HCT116 (cell line): ENCODE data around the gene THEMIS2. TPM values are rescaled to one million over a fixed set of nuclear protein-coding genes. Genes with fewer than 3 reads are reported as not detected.
"Not testable (repeated sequence)": the region's sequence is repeated elsewhere in the genome, so short reads cannot be mapped to it uniquely, and the experiment has no call there.

ENCODE experiments used
- ATAC-seq: fragments of 200-7000 bp; cut with Tn5 transposase; 2 replicates; pipeline ENCODE4 v1.9.1; 2020; ENCODE audit warnings: mild to moderate bottlenecking, moderate library complexity
- BruUV-seq: library from RNA; stranded (reverse); fragments of 400-500 nt; replicated peaks from 2 replicates; lab custom pipeline; 2021; lab: Mats Ljungman, UMichigan
- CTCF ChIA-PET: fragments of 300-600 bp; sonication (Branson Sonifier 250); formaldehyde crosslinking; loops from one replicate; lab custom pipeline; 2021; ENCODE audit warnings: antibody characterized with exemption; lab: Charles Lee
- POLR2A ChIA-PET: fragments of 300-600, 350-600 bp; sonication (Branson Sonifier 250); formaldehyde crosslinking; loops from one replicate; lab custom pipeline; 2021; ENCODE audit warnings: antibody characterized with exemption; lab: Charles Lee
- RAD21 ChIA-PET, 2 experiments: fragments of 300-600 bp; sonication (Branson Sonifier 250); formaldehyde crosslinking; loops; one replicate each; lab custom pipeline; 2023; ENCODE audit warnings: low total read pairs in 2 of 2; ENCODE audit not compliant: uncharacterized antibody in 2 of 2, unreplicated experiment in 2 of 2, low non-redundant PET in 1 of 2; lab: Charles Lee
- DNase-seq: peaks from one replicate; pipeline ENCODE4 v3.0.0-alpha.2; 2010; ENCODE audit warnings: low read depth, low spot score
- H2AFZ ChIP-seq: fragments of 200-600 bp; shearing (Covaris generic), sonication (generic); 2 replicates; pipeline ENCODE4 v1.6.1; 2017; ENCODE audit warnings: low read depth, mixed run types, mixed read lengths, antibody characterized with exemption, low read length; ENCODE audit not compliant: poor library complexity, severe bottlenecking
- H3K27ac ChIP-seq: 2 replicates; pipeline ENCODE4 v1.5.1; 2012; ENCODE audit warnings: low read depth, low read length
- H3K27me3 ChIP-seq: fragments of 200-600 bp; sonication (generic); 2 replicates; pipeline ENCODE4 v1.6.1; 2016; ENCODE audit warnings: mixed run types, low read length, mixed read lengths; ENCODE audit not compliant: insufficient read depth
- H3K36me3 ChIP-seq, 2 experiments: fragments of 200-500 bp in 1 of 2; fragments of 200-600 bp in 1 of 2; sonication (Bioruptor generic) in 1 of 2; sonication (generic) in 1 of 2; 2 replicates each; pipeline versions ENCODE4 v1.5.1 to v1.6.1; 2014 to 2016; ENCODE audit warnings: low read length in 2 of 2, inconsistent platforms in 1 of 2, mixed read lengths in 1 of 2, mixed run types in 1 of 2; ENCODE audit not compliant: insufficient read depth in 2 of 2, control insufficient read depth in 1 of 2
- H3K4me1 ChIP-seq, 2 experiments: fragments of 200-600 bp in 1 of 2; sonication (generic) in 1 of 2; 2 replicates each; pipeline versions ENCODE4 v1.5.1 to v1.6.1; 2012 to 2017; ENCODE audit warnings: low read length in 2 of 2, inconsistent platforms in 1 of 2, mild to moderate bottlenecking in 1 of 2, mixed read lengths in 1 of 2, mixed run types in 1 of 2, moderate library complexity in 1 of 2; ENCODE audit not compliant: insufficient read depth in 2 of 2, control insufficient read depth in 1 of 2
- H3K4me2 ChIP-seq: fragments of 200-600 bp; sonication (generic); 2 replicates; pipeline ENCODE4 v1.6.1; 2017; ENCODE audit warnings: mixed run types, low read length, mixed read lengths
- H3K4me3 ChIP-seq, 2 experiments: fragments of 200-600 bp in 1 of 2; sonication (generic) in 1 of 2; replicated peaks in 1 of 2; 2 replicates each; pipeline ENCODE4 v1.5.1; 2011 to 2016; ENCODE audit warnings: low read length in 2 of 2, control low read depth in 1 of 2, low read depth in 1 of 2, mild to moderate bottlenecking in 1 of 2, mixed read lengths in 1 of 2, mixed run types in 1 of 2
- H3K79me2 ChIP-seq: fragments of 200-600 bp; sonication (generic); 2 replicates; pipeline ENCODE4 v1.6.1; 2017; ENCODE audit warnings: mild to moderate bottlenecking, mixed run types, low read length, moderate library complexity, mixed read lengths; ENCODE audit not compliant: insufficient read depth
- H3K9ac ChIP-seq: fragments of 200-600 bp; sonication (generic); 2 replicates; pipeline ENCODE4 v1.6.1; 2016; ENCODE audit warnings: low read length, mixed read lengths
- H3K9me2 ChIP-seq: fragments of 200-600 bp; sonication (generic), shearing (Covaris generic); 2 replicates; pipeline ENCODE4 v1.6.1; 2017; ENCODE audit warnings: mixed run types, mild to moderate bottlenecking, moderate library complexity; ENCODE audit not compliant: insufficient read depth
- H3K9me3 ChIP-seq, 2 experiments: fragments of 200-500 bp in 1 of 2; fragments of 200-600 bp in 1 of 2; sonication (Bioruptor generic) in 1 of 2; sonication (generic) in 1 of 2; 2 replicates each; pipeline ENCODE4 v1.6.1; 2014 to 2017; ENCODE audit warnings: low read length in 2 of 2, mixed read lengths in 2 of 2, inconsistent platforms in 1 of 2, low read depth in 1 of 2, mild to moderate bottlenecking in 1 of 2, mixed run types in 1 of 2, moderate library complexity in 1 of 2; ENCODE audit not compliant: control insufficient read depth in 1 of 2, insufficient read depth in 1 of 2
- H4K20me1 ChIP-seq: fragments of 200-600 bp; sonication (generic), shearing (Covaris generic); 2 replicates; pipeline ENCODE4 v1.6.1; 2017; ENCODE audit warnings: mixed run types, mild to moderate bottlenecking, moderate library complexity; ENCODE audit not compliant: insufficient read depth
- RAD21 ChIP-seq: IDR thresholded peaks from 2 replicates; pipeline ENCODE4 v1.6.1; 2012; ENCODE audit warnings: low read depth, mild to moderate bottlenecking
- intact Hi-C: fragments of 100-400 bp; cut with micrococcal nuclease; formaldehyde crosslinking; loops from 2 replicates; pipeline ENCODE4 v1.10.0; 2022
- total RNA-seq: library from RNA; stranded (reverse); gene quantifications from one replicate; pipeline ENCODE4 v1.2.1, GENCODE V29; 2021; ENCODE audit not compliant: unreplicated experiment

The THEMIS2 gene
- total RNA-seq, 1 experiment from 2014 or later: 8.0 TPM

GRCh38 chr1:27856561-27857343 is 15.6 kb upstream of the THEMIS2 start:
- POLR2A ChIA-PET: no interaction called here
- TF ChIP-seq RAD21: no peak
- Histone ChIP-seq H3K9me3 (no peaks in the 10 kb centered on the region), H4K20me1 (no peaks in the 10 kb centered on the region), H3K36me3 (peaks cover under 1 to 2% of the 10 kb centered on the region in 2 experiments; a peak in 2 of 4 replicates), H3K4me2 (no peak overlapping the region), H3K27ac (no peak overlapping the region), H3K79me2 (no peaks in the 10 kb centered on the region), H3K9me2 (no peaks in the 10 kb centered on the region), H3K4me1 (peaks cover 0 to 3% of the 10 kb centered on the region in 2 experiments; a peak in 1 of 4 replicates), H3K4me3 (no peak overlapping the region), H2AFZ (no peak overlapping the region), H3K9ac (no peak overlapping the region), H3K27me3 (no peaks in the 10 kb centered on the region)
- no peak for DNase-seq
- CTCF ChIA-PET: no interaction called here
- intact Hi-C loops: loop anchor here (5.0 kb wide), 2 partner anchors 236 to 746 kb away; no protein-coding TSS in a partner anchor
- ATAC-seq: no peak
- BruUV-seq: no TSS peak
- RAD21 ChIA-PET: interaction anchor here in 1 of 2 experiments (0.7 kb wide), 1 partner anchor 187 kb away, joined by 3 read pairs; no protein-coding TSS in a partner anchor

- ChIA-PET RAD21 (interaction anchor here (0.7 to 1.2 kb wide), 7 partner anchors 104 to 391 kb away, joined by 3 to 4 read pairs (median 3); no protein-coding TSS in a partner anchor), CTCF (interaction anchor here (0.5 to 1.7 kb wide), 10 partner anchors 12 to 511 kb away, joined by 3 to 12 read pairs (median 4); no protein-coding TSS in a partner anchor)
- BruUV-seq, H3K27ac ChIP-seq, H3K4me1 ChIP-seq, H3K9me3 ChIP-seq, H3K27me3 ChIP-seq, H3K9ac ChIP-seq, H3K36me3 ChIP-seq, H3K4me2 ChIP-seq, H3K4me3 ChIP-seq, H2AFZ ChIP-seq, H3K79me2 ChIP-seq, POLR2A ChIA-PET, ATAC-seq, H3K9me2 ChIP-seq, DNase-seq, H4K20me1 ChIP-seq: not testable (repeated sequence)
- intact Hi-C loops: loop anchor here (5.0 kb wide), 2 partner anchors 235 to 745 kb away; no protein-coding TSS in a partner anchor
Measured at GRCh38 chr1:27857552-27857951, 14.8 kb upstream of the THEMIS2 start.
